AG04449 (cell line): ENCODE measurements around the gene PHF20.

Experiments used
- CTCF ChIA-PET: fragments of 350-600 bp; formaldehyde crosslinking; extraction: SDS; loops from one replicate; lab custom pipeline; 2021; ENCODE audit warnings: antibody characterized with exemption; lab: Yijun Ruan, JAX
- POLR2A ChIA-PET: fragments of 400-600, 350-600 bp; formaldehyde crosslinking; extraction: SDS; loops from one replicate; lab custom pipeline; 2020; ENCODE audit warnings: antibody characterized with exemption, inconsistent platforms; lab: Yijun Ruan, JAX
- DNase-seq: peaks from one replicate; pipeline ENCODE4 v3.0.0-alpha.2; 2010; ENCODE audit warnings: low read depth, low spot score
- H3K4me3 ChIP-seq: 2 replicates; pipeline ENCODE4 v1.5.1; 2011; ENCODE audit warnings: low read depth, mild to moderate bottlenecking, control low read depth, low read length
- TF ChIP-seq, protein P1 (sequence below): IDR thresholded peaks from one replicate; pipeline ENCODE4 v1.5.1; 2011; ENCODE audit warnings: mild to moderate bottlenecking, moderate library complexity, low read length, control low read depth, inconsistent platforms; ENCODE audit not compliant: insufficient read depth; ENCODE audit errors: missing control alignments

Gene PHF20

DNA sequence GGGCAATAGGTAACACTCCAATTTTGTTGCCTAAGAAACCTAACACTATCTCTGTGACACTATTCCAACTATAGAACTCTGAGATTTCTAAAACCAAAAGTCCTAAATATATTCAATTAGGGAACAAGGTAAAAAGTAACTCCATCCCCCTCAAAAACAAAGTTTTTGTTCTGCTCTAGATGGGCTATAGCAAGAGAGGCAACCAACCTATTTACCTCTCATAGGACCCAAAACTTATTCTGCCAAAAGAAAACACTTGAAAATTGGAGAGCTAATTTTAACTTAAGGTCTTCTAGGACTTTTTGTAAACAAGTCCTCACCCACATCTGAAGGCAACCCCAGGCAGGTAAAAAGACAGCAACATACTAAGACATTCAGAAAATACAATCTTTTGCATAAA, 37.4 kb upstream of the PHF20 start:
- POLR2A ChIA-PET = interaction anchor here (1.4 to 2.3 kb wide), 3 partner anchors 8 to 150 kb away, joined by 3 to 8 read pairs (median 6); partner anchors contain the start of gene RBM39
- DNase-seq = no peak
- CTCF ChIA-PET = interaction anchor here (1.2 kb wide), 1 partner anchor 20 kb away, joined by 4 read pairs; no protein-coding TSS in a partner anchor
- TF ChIP-seq, protein P1, sequence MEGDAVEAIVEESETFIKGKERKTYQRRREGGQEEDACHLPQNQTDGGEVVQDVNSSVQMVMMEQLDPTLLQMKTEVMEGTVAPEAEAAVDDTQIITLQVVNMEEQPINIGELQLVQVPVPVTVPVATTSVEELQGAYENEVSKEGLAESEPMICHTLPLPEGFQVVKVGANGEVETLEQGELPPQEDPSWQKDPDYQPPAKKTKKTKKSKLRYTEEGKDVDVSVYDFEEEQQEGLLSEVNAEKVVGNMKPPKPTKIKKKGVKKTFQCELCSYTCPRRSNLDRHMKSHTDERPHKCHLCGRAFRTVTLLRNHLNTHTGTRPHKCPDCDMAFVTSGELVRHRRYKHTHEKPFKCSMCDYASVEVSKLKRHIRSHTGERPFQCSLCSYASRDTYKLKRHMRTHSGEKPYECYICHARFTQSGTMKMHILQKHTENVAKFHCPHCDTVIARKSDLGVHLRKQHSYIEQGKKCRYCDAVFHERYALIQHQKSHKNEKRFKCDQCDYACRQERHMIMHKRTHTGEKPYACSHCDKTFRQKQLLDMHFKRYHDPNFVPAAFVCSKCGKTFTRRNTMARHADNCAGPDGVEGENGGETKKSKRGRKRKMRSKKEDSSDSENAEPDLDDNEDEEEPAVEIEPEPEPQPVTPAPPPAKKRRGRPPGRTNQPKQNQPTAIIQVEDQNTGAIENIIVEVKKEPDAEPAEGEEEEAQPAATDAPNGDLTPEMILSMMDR = no peak
- no peak overlapping the region for H3K4me3 ChIP-seq

DNA sequence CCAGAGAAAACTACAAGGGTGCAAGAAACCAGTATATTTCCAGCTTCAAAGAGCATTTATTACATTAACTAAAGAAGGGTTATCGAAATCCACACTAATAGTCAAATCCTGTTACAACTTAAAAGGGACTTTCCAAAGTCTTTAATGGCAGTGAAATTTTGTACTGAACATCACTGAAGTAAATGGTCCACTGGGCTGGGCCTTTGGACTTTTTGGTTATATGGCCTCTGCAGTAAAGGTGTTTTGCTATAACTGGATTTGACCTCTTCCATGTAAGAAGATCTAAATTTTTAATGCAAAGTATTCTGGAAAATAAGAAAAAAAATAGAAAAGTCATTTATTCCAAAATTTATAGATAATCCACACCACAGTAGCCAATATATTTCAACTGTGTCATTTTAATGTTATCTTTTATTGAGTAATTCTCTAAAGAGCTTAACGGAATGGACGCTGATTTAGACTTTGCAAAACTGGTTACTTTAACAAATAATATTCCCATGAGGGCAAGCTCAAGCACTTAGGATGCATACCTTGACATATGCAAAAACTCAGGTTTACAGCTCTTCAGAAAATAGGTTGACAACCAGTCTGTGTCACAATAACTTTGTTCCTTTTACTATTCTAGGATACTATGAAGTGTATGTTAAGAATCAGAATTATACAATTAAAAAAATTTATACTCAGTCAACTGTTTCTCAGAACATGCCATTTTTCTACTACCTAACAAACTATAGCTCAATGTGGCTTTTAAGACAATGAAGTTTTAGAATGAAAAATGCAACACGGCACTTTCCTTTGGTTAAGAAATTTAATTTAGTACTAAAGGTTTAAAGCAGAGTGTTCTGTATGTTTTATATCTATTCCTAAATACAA, 36.8 kb upstream of the PHF20 start:
- TF ChIP-seq, protein P1 = no peak
- CTCF ChIA-PET = interaction anchor here (1.2 kb wide), 2 partner anchors 11 to 20 kb away, joined by 3 to 4 read pairs; no protein-coding TSS in a partner anchor
- H3K4me3 ChIP-seq = no peak overlapping the region
- POLR2A ChIA-PET = interaction anchor here (1.4 to 2.3 kb wide), 2 partner anchors 15 to 149 kb away, joined by 3 to 6 read pairs; no protein-coding TSS in a partner anchor
- DNase-seq = no peak

DNA sequence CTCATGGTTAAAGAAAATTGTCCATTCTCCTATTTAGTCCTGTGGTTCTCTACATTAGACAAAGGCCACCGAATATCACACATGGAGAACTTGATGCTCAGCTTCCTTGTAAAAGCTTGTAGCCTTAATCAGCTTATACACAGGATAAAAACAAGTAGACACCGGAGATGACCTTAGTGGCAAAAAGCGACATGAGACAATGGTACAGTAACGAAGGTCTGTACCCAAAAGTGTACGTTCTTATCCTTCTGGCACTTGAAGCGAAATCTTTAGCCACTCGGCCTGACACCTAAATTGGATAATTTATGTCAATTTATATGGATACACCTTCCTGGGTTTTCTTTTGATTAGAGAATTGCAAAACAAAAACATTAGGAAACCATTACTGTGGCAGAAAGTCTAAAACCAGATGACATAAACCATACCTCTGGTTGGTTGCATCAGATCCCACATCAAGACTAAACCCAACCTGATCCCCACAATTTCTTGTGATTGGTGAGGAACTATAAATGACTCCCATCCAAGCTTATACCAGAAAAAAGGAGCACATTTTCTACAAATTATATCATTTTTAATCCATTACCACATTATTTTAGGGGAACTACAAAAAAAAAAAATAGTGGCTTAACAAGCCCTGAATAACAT, 35.9 kb upstream of the PHF20 start:
- ChIA-PET CTCF (interaction anchor here (1.2 kb wide), 1 partner anchor 12 kb away, joined by 3 read pairs; no protein-coding TSS in a partner anchor), POLR2A (interaction anchor here (0.7 to 2.3 kb wide), 2 partner anchors 16 to 150 kb away, joined by 3 to 6 read pairs; no protein-coding TSS in a partner anchor)
- H3K4me3 ChIP-seq = no peak overlapping the region
- no peak for DNase-seq
- TF ChIP-seq, protein P1 = no peak

DNA sequence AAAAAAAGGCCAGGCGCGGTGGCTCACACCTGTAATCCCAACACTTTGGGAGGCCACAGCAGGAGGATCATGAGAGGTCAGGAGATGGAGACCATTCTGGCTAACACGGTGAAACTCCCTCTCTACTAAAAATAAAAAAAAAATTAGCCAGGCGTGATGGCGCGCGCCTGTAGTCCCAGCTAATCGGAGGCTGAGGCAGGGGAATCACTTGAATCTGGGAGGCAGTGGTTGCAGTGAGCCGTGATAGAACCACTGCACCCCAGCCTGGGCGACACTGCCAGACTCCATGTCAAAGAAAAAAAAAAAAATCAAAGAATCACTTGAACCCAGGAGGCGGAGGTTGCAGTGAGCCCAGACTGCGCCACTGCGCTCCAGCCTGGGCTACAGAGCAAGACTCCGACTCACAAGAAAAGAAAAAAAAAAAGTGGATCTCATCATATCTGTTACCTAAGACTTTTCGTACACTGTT, 33.9 kb upstream of the PHF20 start:
- CTCF ChIA-PET = interaction anchor here (1.2 to 2.3 kb wide), 2 partner anchors 147 to 153 kb away, joined by 3 to 14 read pairs; no protein-coding TSS in a partner anchor
- H3K4me3 ChIP-seq = no peak overlapping the region
- POLR2A ChIA-PET = interaction anchor here (0.7 kb wide), 1 partner anchor 22 kb away, joined by 3 read pairs; no protein-coding TSS in a partner anchor
- TF ChIP-seq, protein P1 = no peak
- DNase-seq = no peak

DNA sequence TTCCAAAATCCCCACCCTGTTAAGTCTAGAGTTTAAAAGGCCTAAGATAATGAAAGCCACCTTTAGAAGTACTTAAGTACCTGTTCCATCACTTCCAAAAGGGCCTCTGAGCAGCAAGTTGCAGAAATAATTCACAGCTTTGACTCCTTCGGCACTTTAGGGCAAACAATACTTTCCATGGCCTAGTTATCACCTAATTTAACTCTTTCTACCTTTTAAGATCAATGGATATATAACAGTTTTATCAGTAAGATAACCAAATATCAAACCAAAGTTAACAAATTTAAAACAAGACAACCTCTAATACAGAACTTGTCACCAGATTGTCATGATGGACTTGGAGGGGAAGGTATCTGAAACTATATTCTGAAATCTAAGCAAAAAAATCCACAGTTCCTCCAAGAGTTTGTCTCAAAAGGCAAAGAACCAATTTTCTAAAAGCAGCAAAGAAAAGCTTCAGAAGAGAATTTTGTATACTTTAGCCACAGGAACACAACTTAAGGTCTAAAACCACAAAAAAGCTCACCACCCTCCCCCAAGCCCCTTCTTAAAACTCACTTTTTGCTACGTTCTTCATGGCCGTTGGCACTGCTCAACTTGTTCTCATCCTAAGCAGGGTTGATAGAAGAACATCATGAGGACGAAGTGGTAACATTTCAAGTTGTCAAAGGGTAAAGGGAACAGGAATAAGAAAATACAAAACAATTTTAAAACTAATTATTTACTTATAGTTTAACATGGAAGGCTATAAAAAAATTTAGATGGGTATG, 33.2 kb upstream of the PHF20 start:
- DNase-seq = no peak
- TF ChIP-seq, protein P1 = no peak
- ChIA-PET CTCF (interaction anchor here (1.2 to 2.8 kb wide), 5 partner anchors 9 to 152 kb away, joined by 3 to 14 read pairs (median 8); no protein-coding TSS in a partner anchor), POLR2A (interaction anchor here (0.8 to 1.4 kb wide), 2 partner anchors 20 to 146 kb away, joined by 3 to 6 read pairs; no protein-coding TSS in a partner anchor)
- H3K4me3 ChIP-seq = no peak overlapping the region
